Tongue (tissue), 2 donors: Measurements from ENCODE around the gene MYCL. TPM values are rescaled to one million over a fixed set of nuclear protein-coding genes. Genes with fewer than 3 reads are reported as not detected.
A peak's percentile ranks its signal among the peaks of the same experiment; 100 is the strongest.
"Not testable (repeated sequence)": the region's sequence is repeated elsewhere in the genome, so short reads cannot be mapped to it uniquely, and the experiment has no call there.

Experiments
- DNase-seq: peaks from one replicate; pipeline ENCODE4 v3.0.0-alpha.2; 2015
- total RNA-seq: library from RNA; depleted of rRNA; stranded (reverse); fragments of >200 nt; gene quantifications from one replicate; pipeline ENCODE4 v1.2.3, GENCODE V29; 2014

Gene MYCL
- total RNA-seq, 1 donor from 2014 or later: 15.7 TPM

- DNase-seq: no peak
Measured at GRCh38 chr1:39917825-39918224, 16.1 kb upstream of the MYCL start.

DNA sequence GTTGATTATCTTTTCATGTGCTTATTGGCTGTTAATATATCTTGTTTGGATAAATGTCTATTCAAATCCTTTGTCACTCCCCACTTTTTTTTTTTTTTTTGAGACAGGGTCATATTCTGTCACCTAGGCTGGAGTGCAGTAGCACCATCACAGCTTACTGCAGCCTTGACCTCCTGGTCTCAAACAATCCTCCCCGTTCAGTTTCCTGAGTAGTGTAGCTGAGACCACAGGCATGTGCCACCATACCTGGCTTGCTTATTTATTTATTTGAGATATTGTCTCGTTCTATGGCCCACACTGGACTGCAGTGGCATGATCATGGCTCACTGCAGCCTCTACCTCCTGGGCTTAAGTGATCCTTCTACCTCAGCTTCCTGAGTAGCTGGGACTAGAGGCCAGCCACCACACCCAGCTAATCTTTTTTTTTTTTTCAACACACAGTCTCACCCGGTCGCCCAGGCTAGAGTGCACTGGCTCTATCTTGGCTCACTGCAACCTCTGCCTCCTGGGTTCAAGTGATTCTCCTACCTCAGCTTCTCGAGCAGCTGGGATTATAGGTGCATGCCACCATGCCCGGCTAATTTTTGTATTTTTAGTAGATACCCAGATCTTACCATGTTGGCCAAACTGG, 13.9 kb upstream of the MYCL start:
- no peak for DNase-seq

GRCh38 chr1:39913136-39913535, 11.4 kb upstream of the MYCL start:
- DNase-seq: not testable (repeated sequence)

- no peak for DNase-seq
Measured at GRCh38 chr1:39910263-39910662, 8.5 kb upstream of the MYCL start.

GRCh38 chr1:39908534-39908933, 6.8 kb upstream of the MYCL start:
- no peak for DNase-seq

DNA sequence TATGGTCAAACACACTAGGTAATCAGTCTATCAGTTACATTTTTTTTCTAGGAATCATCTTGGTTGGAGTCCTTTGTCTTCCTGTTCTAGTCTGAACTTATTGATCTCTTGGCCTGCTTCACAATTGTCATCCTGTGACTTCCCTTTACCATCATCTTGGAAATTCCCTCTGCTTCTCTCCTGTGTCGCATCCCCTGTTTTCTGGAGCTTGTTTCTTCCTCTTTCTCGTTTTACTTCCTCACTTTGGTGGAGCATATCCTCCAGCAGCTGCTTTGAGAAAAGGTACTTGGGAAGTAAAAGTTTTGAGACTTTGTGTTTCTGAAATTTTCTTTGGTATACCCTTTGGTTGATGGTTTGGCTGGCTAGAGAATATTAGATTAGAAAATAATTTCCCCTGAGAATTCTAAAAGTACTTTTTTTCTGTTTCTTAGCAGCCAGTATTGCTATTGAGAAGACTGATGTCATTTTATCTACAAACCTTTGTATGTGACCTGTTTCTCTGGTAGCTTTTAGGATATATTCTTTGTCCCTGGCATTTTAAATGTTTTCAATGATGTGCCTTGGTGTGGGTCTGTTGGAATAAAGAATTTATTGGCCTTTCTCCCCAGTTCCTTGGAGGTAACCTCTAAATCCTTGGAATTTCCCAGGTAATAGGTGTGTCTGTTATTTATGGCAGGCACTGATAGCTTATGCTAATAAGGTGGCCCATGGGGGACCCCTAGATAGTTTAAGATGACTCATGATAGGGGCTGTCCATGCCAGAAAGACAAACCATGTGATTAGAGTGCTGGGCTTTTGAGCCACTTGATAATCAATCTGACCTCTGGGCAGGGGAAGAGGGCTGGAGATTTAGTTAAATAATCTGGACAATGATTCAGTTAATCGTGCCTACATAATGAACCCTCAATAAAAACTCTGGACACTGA, 6.1 kb upstream of the MYCL start:
- DNase-seq: no peak

- DNase-seq: no peak
Measured at GRCh38 chr1:39905172-39905571, 3.5 kb upstream of the MYCL start.

GRCh38 chr1:39902460-39902807, 717 bp upstream of the MYCL start:
- DNase-seq: no peak

DNA sequence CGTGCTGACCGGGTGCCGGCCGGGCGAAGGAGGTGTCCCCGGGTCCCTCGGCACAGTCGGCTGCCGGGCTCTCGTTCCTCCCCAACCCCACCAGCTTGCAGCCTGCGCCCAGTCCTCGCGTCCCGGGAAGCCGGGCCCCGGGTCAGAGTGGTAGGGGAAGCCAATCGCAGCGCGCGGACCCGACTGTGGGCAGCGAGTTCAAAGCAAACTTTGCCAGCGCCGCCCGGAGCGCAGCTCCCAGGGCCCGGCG, 328 bp downstream of the MYCL start:
- DNase-seq: no peak

- peak; percentile 42 for DNase-seq
Measured at GRCh38 chr1:39900662-39901463, 854 bp downstream of the MYCL start.

DNA sequence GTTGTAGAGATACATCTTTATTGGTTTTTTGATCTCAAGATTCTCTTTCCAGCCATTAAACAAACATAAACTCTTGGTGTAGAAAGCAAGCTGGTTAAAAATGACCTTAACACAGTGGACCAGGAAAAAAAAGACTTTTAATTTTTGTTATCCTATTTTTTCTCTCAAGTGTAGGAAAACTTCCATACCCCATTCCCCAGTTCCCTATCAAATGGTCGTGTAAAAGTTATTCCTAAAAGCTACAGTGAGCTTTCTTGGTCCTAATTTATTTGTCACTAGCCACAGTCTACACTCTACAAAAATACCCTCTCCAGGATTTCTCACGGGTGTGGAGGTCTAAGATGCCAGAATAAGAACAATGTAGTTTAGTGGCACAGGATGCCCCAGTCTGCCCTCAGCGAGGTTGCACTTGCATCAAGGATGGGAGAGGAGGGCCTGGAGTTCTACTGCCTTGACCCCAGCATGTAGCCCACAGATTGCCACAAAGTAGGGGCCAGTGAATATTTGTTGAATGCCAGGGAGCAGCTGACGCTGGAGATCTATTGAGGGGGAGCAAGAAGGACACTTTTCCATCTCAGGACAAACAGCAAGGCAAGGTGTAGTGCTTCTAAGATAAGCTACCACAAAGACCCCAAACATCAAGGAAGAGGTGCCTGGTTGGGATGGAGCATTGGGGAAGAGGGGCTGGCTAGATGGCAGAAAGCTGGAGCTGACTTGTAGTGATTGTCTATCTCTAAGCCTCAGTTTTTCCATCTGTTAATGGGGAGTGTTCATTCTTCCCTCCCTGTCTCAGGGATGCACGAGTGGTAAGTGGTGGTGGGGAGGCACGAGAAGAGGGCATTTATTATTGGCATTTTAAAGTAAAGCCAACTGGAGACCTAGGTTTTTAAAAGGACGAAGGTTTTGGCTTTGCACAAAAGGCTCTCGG, 1.8 kb downstream of the MYCL start:
- DNase-seq: no peak

DNA sequence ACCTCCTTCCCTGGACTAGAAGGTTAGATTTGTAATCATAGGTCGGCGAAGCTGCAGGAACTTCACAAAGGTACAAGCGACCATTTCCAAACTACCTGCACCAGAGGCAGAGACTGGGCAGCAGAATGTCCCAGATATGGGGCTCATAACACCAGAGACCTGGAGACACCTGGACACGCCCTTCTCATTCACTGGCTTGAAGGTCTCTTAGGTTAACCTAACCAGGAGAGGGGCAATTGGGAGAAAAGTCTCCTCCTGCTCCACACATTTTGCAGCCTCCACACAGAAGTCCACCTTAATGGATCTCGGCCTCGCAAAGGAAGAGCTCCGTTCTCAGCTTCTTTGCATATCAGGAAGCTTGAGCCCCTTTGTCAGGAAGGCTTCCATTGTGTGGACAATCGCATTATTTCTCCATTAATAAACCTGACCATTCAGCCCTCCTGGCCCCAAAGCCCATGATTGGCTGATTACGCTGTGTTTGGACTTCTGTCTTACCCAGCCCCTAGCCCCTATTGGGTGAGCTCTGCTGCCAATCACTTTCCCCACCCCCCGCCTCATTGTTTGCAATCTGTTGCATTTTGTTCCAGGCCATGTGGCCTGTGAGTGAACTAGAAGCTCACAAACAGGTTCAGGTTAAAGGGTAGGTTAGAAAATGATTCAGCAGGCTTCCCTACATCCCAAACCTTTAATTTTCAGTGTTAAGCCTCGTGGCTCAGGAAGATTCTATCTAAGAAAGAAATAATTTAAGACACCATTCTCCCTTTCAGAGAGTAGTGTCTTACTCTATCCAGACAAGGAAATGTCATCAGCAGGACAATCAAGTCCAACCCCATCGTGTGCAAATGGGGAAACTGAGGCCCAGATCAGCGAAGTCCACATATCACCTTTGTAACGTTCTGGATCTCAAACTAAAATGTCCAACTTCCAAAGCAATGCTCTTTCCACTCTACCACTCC, 2.8 kb downstream of the MYCL start:
- peak; percentile 90 for DNase-seq

DNA sequence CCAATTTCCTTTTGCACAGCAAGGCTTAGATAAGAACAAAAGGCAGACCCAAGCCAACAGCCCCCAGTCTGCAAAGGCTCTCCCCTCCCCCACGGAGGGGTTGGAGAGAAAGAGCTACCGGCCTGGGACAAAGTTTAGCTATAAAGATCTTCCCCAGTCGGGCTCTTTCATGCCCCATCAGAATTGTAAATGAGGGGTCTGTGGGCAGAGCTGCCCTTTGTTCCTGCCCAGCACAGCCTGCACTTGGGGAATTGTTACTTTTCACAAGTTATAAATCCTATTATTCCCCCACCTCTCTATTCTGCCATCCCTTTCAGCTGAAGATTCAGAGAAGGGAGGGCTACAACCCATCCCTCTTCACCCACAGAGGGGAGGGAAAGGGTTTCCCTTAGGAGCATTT, 3.5 kb downstream of the MYCL start:
- DNase-seq: no peak

- DNase-seq: peak; percentile 96
Measured at GRCh38 chr1:39896909-39897685, 4.6 kb downstream of the MYCL start.

GRCh38 chr1:39895731-39896480, 5.8 kb downstream of the MYCL start:
- peak; percentile 32 for DNase-seq

- DNase-seq: no peak
Measured at GRCh38 chr1:39894884-39895495, 6.7 kb downstream of the MYCL start.

GRCh38 chr1:39892601-39893595, 8.8 kb downstream of the MYCL start:
- DNase-seq: peak; percentile 65

DNA sequence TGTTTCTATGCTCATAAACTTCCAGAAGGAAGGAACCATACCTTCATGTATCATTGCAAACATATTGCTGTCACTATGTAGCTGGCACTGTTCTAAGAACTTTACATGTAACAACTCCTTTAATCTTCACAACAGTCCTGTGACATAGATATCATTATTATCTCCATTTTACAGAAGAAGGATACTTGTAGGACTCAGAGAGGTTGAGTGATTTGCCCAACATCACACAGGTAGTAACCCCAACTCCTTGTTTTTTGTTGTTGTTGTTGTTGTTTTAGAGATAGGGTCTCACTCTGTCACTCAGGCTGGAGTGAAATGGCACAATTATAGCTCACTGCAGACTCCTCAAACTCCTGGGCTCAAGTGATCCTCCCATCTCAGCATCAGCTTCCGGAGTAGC, 10.8 kb downstream of the MYCL start:
- DNase-seq: no peak
